AG09309 (cell line): Measurements from ENCODE around the gene PLD2.
"Not testable (repeated sequence)": the region's sequence is repeated elsewhere in the genome, so short reads cannot be mapped to it uniquely, and the experiment has no call there.

Experiments
- DNase-seq: peaks from one replicate; pipeline ENCODE4 v3.0.0-alpha.2; 2010; ENCODE audit warnings: low read depth
- H3K4me3 ChIP-seq: 2 replicates; pipeline ENCODE4 v1.5.1; 2011; ENCODE audit warnings: mild to moderate bottlenecking, low read depth, low read length, moderate library complexity; ENCODE audit not compliant: control insufficient read depth
- TF ChIP-seq, protein P1 (sequence below): IDR thresholded peaks from 2 replicates; pipeline ENCODE4 v1.5.1; 2011; ENCODE audit warnings: mild to moderate bottlenecking, low read depth, low read length, inconsistent platforms; ENCODE audit not compliant: insufficient read depth, control insufficient read depth; ENCODE audit errors: missing control alignments

Gene PLD2

DNA sequence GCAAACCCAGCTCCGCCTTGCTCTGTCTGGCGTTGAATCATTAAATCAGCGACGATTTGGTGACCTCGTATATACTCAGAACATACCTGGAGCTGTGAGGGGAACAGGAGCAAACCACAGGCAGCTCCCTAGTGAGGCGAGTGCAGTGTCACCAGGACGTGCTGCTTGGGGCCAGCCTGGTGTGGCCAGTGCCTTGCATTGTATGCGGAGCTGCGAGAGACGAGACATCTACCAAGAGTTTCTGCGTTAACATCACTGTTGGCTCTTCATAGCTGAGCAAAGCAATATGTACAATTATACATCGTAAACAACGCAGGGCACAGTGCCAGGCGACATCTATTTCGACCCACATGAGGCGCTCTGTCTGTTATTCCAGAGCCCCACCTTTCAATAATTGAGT, 54.1 kb downstream of the PLD2 start:
- DNase-seq = no peak
- H3K4me3 ChIP-seq = no peak overlapping the region
- TF ChIP-seq, protein P1, sequence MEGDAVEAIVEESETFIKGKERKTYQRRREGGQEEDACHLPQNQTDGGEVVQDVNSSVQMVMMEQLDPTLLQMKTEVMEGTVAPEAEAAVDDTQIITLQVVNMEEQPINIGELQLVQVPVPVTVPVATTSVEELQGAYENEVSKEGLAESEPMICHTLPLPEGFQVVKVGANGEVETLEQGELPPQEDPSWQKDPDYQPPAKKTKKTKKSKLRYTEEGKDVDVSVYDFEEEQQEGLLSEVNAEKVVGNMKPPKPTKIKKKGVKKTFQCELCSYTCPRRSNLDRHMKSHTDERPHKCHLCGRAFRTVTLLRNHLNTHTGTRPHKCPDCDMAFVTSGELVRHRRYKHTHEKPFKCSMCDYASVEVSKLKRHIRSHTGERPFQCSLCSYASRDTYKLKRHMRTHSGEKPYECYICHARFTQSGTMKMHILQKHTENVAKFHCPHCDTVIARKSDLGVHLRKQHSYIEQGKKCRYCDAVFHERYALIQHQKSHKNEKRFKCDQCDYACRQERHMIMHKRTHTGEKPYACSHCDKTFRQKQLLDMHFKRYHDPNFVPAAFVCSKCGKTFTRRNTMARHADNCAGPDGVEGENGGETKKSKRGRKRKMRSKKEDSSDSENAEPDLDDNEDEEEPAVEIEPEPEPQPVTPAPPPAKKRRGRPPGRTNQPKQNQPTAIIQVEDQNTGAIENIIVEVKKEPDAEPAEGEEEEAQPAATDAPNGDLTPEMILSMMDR = no peak

DNA sequence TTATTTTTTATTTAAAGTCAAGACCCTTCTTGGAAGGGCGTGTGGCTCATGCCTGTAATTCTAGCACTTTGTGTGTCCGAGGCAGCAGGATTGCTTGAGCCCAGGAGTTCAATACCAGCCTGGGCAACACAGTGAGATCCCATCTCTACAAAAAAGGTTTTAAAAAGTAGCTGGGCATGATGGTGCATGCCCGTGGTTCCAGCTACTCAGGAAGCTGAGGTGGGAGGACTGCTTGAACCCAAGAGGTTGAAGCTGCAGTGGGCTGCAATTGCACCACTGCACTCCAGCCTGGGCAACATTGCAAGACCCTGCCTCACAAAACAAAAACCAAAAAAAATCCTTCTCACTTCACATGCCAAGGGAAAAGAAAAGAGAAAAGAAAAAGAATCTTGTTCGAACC, 55.8 kb downstream of the PLD2 start:
- no peak overlapping the region for H3K4me3 ChIP-seq
- TF ChIP-seq, protein P1 = no peak
- DNase-seq = no peak

- DNase-seq = no peak
- TF ChIP-seq, protein P1 = no peak
- H3K4me3 ChIP-seq = no peak overlapping the region
These were observed 56.4 kb downstream of the PLD2 start for GRCh38 chr17:4863321-4863720.

DNA sequence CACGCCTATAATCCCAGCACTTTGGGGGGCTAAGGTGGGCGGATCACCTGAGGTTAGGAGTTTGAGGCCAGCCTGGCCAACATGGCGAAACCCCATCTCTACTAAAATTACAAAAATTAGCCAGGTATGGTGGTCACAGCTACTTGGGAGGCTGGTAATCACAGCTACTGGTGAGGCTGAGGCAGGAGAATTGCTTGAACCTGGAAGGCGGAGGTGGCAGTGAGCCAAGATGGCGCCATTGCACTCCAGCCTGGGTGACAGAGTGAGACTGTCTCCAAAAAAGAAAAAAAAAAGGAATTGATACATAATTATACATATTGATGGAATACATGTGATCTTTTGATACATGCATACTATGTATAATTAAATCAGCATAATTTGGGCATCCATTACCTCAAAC, 60.6 kb downstream of the PLD2 start:
- DNase-seq, H3K4me3 ChIP-seq: not testable (repeated sequence)

DNA sequence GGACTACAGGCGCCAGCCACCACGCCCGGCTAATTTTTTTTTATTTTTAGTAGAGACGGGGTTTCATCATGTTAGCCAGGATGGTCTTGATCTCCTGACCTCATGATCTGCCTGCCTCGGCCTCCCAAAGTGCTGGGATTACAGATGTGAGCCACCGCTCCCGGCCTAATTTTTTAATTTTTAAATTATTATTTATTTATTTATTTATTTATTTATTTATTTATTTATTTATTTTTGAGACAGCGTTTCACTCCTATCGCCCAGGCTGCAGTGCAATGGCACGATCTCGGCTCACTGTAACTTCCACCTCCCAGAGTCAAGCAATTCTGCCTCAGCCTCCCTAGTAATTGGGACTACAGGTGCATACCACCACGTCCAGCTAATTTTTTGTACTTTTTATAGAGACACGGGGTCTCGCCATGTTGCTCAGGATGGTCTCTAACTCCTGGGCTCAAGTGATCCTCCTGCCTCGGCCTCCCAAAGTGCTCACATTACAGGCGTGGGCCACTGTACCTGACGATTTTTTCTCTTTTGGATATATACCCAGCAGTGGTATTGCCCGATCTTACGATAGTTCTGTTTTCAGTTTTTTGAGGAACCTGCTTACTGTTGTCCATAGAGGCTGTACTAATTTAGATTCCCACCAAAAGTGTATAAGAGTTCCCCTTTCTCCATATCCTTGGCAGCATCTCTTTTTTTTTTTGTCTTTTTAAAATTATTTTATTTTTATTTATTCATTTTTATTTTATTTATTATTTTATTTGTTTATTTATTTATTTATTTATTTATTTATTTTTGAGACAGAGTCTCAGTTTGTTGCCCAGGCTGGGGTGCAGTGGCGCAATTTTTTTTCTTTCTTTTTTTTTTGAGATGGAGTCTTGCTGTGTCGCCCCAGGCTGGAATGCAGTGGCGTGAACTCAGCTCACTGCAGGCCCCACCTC, 62.4 kb downstream of the PLD2 start:
- H3K4me3 ChIP-seq, DNase-seq: not testable (repeated sequence)

GRCh38 chr17:4870855-4871254, 63.9 kb downstream of the PLD2 start:
- no peak for DNase-seq
- no peak overlapping the region for H3K4me3 ChIP-seq
- TF ChIP-seq, protein P1 = no peak

DNA sequence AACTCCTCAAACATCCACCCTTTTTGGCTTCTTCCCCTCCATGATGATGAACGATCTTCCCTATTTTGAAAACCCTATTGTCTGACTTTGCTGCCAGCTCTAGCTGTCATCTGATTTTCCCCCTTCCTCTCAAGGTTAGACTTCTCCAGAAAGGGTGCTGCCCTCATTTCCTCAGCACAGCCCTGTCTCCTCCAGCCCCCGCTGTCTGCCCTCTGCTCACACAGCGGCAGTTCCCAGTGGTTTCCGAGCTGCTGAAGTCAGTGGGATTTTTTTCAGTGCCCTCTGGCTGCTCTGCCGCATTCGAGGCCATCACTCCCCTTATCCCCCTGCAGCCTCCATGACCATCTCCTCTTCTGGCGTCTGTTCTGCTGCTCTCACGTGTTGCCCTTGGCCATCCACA, 65.8 kb downstream of the PLD2 start:
- no peak for DNase-seq
- no peak overlapping the region for H3K4me3 ChIP-seq
- TF ChIP-seq, protein P1 = no peak
